Measurements from ENCODE around the gene LDAH.

The LDAH gene

GRCh38 chr2:20637147-20637546, 185.8 kb downstream of the LDAH start:
- DNase-seq (ENCODE audit: low read depth in 2 of 2) = no peak

- DNase-seq (ENCODE audit: low read depth in 2 of 2) = peak; percentile 23 to 46
Measured at GRCh38 chr2:20635675-20636584, 187.0 kb downstream of the LDAH start.

GRCh38 chr2:20635113-20635510, 187.8 kb downstream of the LDAH start:
- no peak for DNase-seq (ENCODE audit: low read depth in 2 of 2)

- no peak for DNase-seq (ENCODE audit: low read depth in 2 of 2)
Measured at GRCh38 chr2:20634507-20635112, 188.3 kb downstream of the LDAH start.
